ENCODE data around the gene RUNX1. TPM values are rescaled to one million over a fixed set of nuclear protein-coding genes. Genes with fewer than 3 reads are reported as not detected.

The RUNX1 gene
- polyA plus RNA-seq, 1 of the 3 experiments (the other 2 are of a cell fraction): 17.1 TPM

- Histone ChIP-seq H3K27ac (ENCODE audit: low read depth in 2 of 2, low read length in 1 of 2) (no peak overlapping the region), H4K20me1 (ENCODE audit: insufficient read depth) (no peaks in the 10 kb centered on the region)
- POLR2A ChIA-PET: no interaction called here
These were observed 32.4 kb downstream of the RUNX1 start for GRCh38 chr21:35016517-35017188.

More at GRCh38 chr21:35016517-35017188, 32.4 kb downstream of the RUNX1 start:
- CTCF ChIA-PET: no interaction called here
- H3K36me3 ChIP-seq (replicated peaks in 1 of 2; ENCODE audit: control insufficient read depth in 1 of 2, insufficient read depth in 2 of 2, low read length in 1 of 2): no peaks in the 10 kb centered on the region
- H3F3A ChIP-seq (replicated peaks; ENCODE audit: insufficient read depth): no peaks in the 10 kb centered on the region
- DNase-seq: no peak
- H3K4me3 ChIP-seq (ENCODE audit: low read depth in 2 of 2, low read length in 1 of 2): no peak overlapping the region
- no peak overlapping the region for H3K4me2 ChIP-seq
- TF ChIP-seq CTCF (IDR thresholded peaks at IDR 0.05): no peak
- no peak for TF ChIP-seq FOXM1 (IDR thresholded peaks at IDR 0.05; ENCODE audit: low read depth)
- no peak for TF ChIP-seq PBX3 (IDR thresholded peaks at IDR 0.05)
- TF ChIP-seq EP300 (IDR thresholded peaks at IDR 0.05; ENCODE audit: borderline replicate concordance in 1 of 2, low read depth in 1 of 2, low read length in 1 of 2): no peak
- no peak for TF ChIP-seq IRF3 (IDR thresholded peaks at IDR 0.05; ENCODE audit: low read depth, low read length)
- TF ChIP-seq USF1 (IDR thresholded peaks at IDR 0.05; ENCODE audit: borderline replicate concordance, low read depth): no peak
- no peak for TF ChIP-seq JUND (IDR thresholded peaks at IDR 0.05)
- no peak for TF ChIP-seq GABPA (IDR thresholded peaks at IDR 0.05; ENCODE audit: low read depth)
- TF ChIP-seq TAF1 (IDR thresholded peaks at IDR 0.05; ENCODE audit: borderline replicate concordance, low read depth, low read length): no peak
- TF ChIP-seq GATA2 (CRISPR knock-in tag; IDR thresholded peaks at IDR 0.05): no peak
- no peak for TF ChIP-seq TCF12 (IDR thresholded peaks at IDR 0.05)
- no peak for TF ChIP-seq EZH2phosphoT487 (IDR thresholded peaks at IDR 0.05; ENCODE audit: borderline replicate concordance, low read depth)
- TF ChIP-seq NRF1 (IDR thresholded peaks at IDR 0.05; ENCODE audit: low read depth, low read length): no peak
- no peak for TF ChIP-seq MEF2A (IDR thresholded peaks at IDR 0.05; ENCODE audit: borderline replicate concordance, low read depth)
- no peaks in the 10 kb centered on the region for H3K79me2 ChIP-seq (ENCODE audit: insufficient read depth)
- H3K4me1 ChIP-seq (ENCODE audit: control insufficient read depth in 1 of 2, insufficient read depth in 2 of 2, low read depth in 1 of 2, low read length in 1 of 2): no peaks in the 10 kb centered on the region; a peak in 1 of 4 replicates
- H3K9ac ChIP-seq: no peak overlapping the region
- H3K27me3 ChIP-seq (ENCODE audit: insufficient read depth): no peaks in the 10 kb centered on the region
- H2AFZ ChIP-seq (ENCODE audit: low read depth): no peak overlapping the region
- no peaks in the 10 kb centered on the region for H3K9me2 ChIP-seq
- WGBS (ENCODE audit: low lambda C conversion rate): 93% methylated on average over 1 of the region's 1 CpG
- no peaks in the 10 kb centered on the region for H3K9me3 ChIP-seq
